ENCODE results near the gene TMEM207. TPM values are rescaled to one million over a fixed set of nuclear protein-coding genes. Genes with fewer than 3 reads are reported as not detected.

The TMEM207 gene
- total RNA-seq, 3 donors from 2014 or later (not counting 1 experiment from before 2014, with no cell fraction given), result not detected

- peaks cover 0 to 3% of the 10 kb centered on the region in 2 donors for H3K27me3 Mint-ChIP-seq (ENCODE audit: low read depth in 2 of 2)
- no peaks in the 10 kb centered on the region for H3K36me3 Mint-ChIP-seq
- H3K4me1 Mint-ChIP-seq, result no peaks in the 10 kb centered on the region
- no peak overlapping the region for H3K27ac Mint-ChIP-seq
- intact Hi-C loops (cut with micrococcal nuclease), result no loop called here
- no peak for TF ChIP-seq CTCF (IDR thresholded peaks at IDR 0.05)
- 92% methylated on average over 5 of the region's 6 CpGs for WGBS (ENCODE audit: insufficient coverage)
- no peak overlapping the region for H3K4me3 ChIP-seq (ENCODE audit: low read length)
- no peaks in the 10 kb centered on the region for H3K9me3 Mint-ChIP-seq
- no peaks in the 10 kb centered on the region for H3K4me1 ChIP-seq (ENCODE audit: control insufficient read depth, insufficient read depth, low read length)
- H3K36me3 ChIP-seq (ENCODE audit: control insufficient read depth, insufficient read depth, low read length), result no peaks in the 10 kb centered on the region
- ATAC-seq, result no peak
- no peak for DNase-seq
- no peaks in the 10 kb centered on the region for H3K9me3 ChIP-seq (ENCODE audit: control insufficient read depth, insufficient read depth, low read length)
- no peak overlapping the region for H3K27ac ChIP-seq (ENCODE audit: low read length)
- no peak overlapping the region for H3K4me3 Mint-ChIP-seq
- no peaks in the 10 kb centered on the region for H3K27me3 ChIP-seq (ENCODE audit: control insufficient read depth, insufficient read depth, low read length)
Observed at GRCh38 chr3:190444006-190444405, 5.7 kb downstream of the TMEM207 start.

GRCh38 chr3:190443257-190443656 lies 6.4 kb downstream of the TMEM207 start:
- H3K36me3 ChIP-seq (ENCODE audit: control insufficient read depth, insufficient read depth, low read length), result no peaks in the 10 kb centered on the region
- Mint-ChIP-seq H3K27ac (no peak overlapping the region), H3K27me3 (ENCODE audit: low read depth in 2 of 2) (peaks cover 0 to 3% of the 10 kb centered on the region in 2 donors), H3K4me3 (no peak overlapping the region), H3K4me1 (no peaks in the 10 kb centered on the region), H3K9me3 (no peaks in the 10 kb centered on the region), H3K36me3 (no peaks in the 10 kb centered on the region)
- H3K27me3 ChIP-seq (ENCODE audit: control insufficient read depth, insufficient read depth, low read length), result no peaks in the 10 kb centered on the region
- ATAC-seq (no peak), DNase-seq (no peak)
- no peak for TF ChIP-seq CTCF (IDR thresholded peaks at IDR 0.05)
- H3K27ac ChIP-seq (ENCODE audit: low read length), result no peak overlapping the region
- H3K4me1 ChIP-seq (ENCODE audit: control insufficient read depth, insufficient read depth, low read length), result no peaks in the 10 kb centered on the region
- intact Hi-C loops (cut with micrococcal nuclease), result no loop called here
- H3K9me3 ChIP-seq (ENCODE audit: control insufficient read depth, insufficient read depth, low read length), result no peaks in the 10 kb centered on the region
- 87% methylated on average over 2 of the region's 3 CpGs for WGBS (ENCODE audit: insufficient coverage)
- no peak overlapping the region for H3K4me3 ChIP-seq (ENCODE audit: low read length)

GRCh38 chr3:190442240-190442639 lies 7.5 kb downstream of the TMEM207 start:
- H3K27ac Mint-ChIP-seq, result no peak overlapping the region
- H3K36me3 Mint-ChIP-seq, result no peaks in the 10 kb centered on the region
- H3K4me1 ChIP-seq (ENCODE audit: control insufficient read depth, insufficient read depth, low read length), result no peaks in the 10 kb centered on the region
- DNase-seq (no peak), ATAC-seq (no peak)
- no peaks in the 10 kb centered on the region for H3K9me3 Mint-ChIP-seq
- H3K27ac ChIP-seq (ENCODE audit: low read length), result no peak overlapping the region
- intact Hi-C loops (cut with micrococcal nuclease), result no loop called here
- H3K4me1 Mint-ChIP-seq, result no peaks in the 10 kb centered on the region
- H3K27me3 Mint-ChIP-seq (ENCODE audit: low read depth in 2 of 2), result peaks cover 0 to 3% of the 10 kb centered on the region in 2 donors
- 83% methylated on average over 1 of the region's 1 CpG for WGBS (ENCODE audit: insufficient coverage)
- H3K27me3 ChIP-seq (ENCODE audit: control insufficient read depth, insufficient read depth, low read length), result no peaks in the 10 kb centered on the region
- TF ChIP-seq CTCF (IDR thresholded peaks at IDR 0.05), result no peak
- H3K4me3 Mint-ChIP-seq, result no peak overlapping the region
- no peak overlapping the region for H3K4me3 ChIP-seq (ENCODE audit: low read length)
- H3K9me3 ChIP-seq (ENCODE audit: control insufficient read depth, insufficient read depth, low read length), result no peaks in the 10 kb centered on the region
- H3K36me3 ChIP-seq (ENCODE audit: control insufficient read depth, insufficient read depth, low read length), result no peaks in the 10 kb centered on the region

GRCh38 chr3:190436331-190436730 lies 13.4 kb downstream of the TMEM207 start:
- no peaks in the 10 kb centered on the region for H3K9me3 ChIP-seq (ENCODE audit: control insufficient read depth, insufficient read depth, low read length)
- no peak overlapping the region for H3K4me3 ChIP-seq (ENCODE audit: low read length)
- no peak overlapping the region for H3K27ac ChIP-seq (ENCODE audit: low read length)
- H3K4me3 Mint-ChIP-seq, result no peak overlapping the region
- TF ChIP-seq CTCF (IDR thresholded peaks at IDR 0.05), result no peak
- ATAC-seq, result no peak
- intact Hi-C loops (cut with micrococcal nuclease), result no loop called here
- no peaks in the 10 kb centered on the region for H3K4me1 Mint-ChIP-seq
- no peaks in the 10 kb centered on the region for H3K36me3 ChIP-seq (ENCODE audit: control insufficient read depth, insufficient read depth, low read length)
- DNase-seq, result no peak
- no peaks in the 10 kb centered on the region for H3K27me3 ChIP-seq (ENCODE audit: control insufficient read depth, insufficient read depth, low read length)
- WGBS (ENCODE audit: insufficient coverage), result 0% methylated on average over 1 of the region's 2 CpGs
- no peak overlapping the region for H3K27ac Mint-ChIP-seq
- peaks cover 2% of the 10 kb centered on the region for H3K4me1 ChIP-seq (ENCODE audit: control insufficient read depth, insufficient read depth, low read length)
- H3K27me3 Mint-ChIP-seq (ENCODE audit: low read depth in 2 of 2), result peaks cover 0 to 4% of the 10 kb centered on the region in 2 donors
- no peaks in the 10 kb centered on the region for H3K36me3 Mint-ChIP-seq
- peaks cover 3% of the 10 kb centered on the region in 2 donors for H3K9me3 Mint-ChIP-seq
